ENCODE results near the gene DUSP1. TPM values are rescaled to one million over a fixed set of nuclear protein-coding genes. Genes with fewer than 3 reads are reported as not detected.

The DUSP1 gene
- total RNA-seq, 1 donor from 2014 or later: 21.2 TPM

- no peaks in the 10 kb centered on the region for H3K27me3 Mint-ChIP-seq
- POLR2A ChIA-PET: interaction anchor here (0.5 kb wide), 1 partner anchor 126 kb away, joined by 6 read pairs; no protein-coding TSS in a partner anchor
- H3K36me3 Mint-ChIP-seq (ENCODE audit: low read depth): peaks cover 38% of the 10 kb centered on the region
- DNase-seq: no peak
- no peaks in the 10 kb centered on the region for H3K9me3 Mint-ChIP-seq
- no peak for ATAC-seq (ENCODE audit: low read depth)
- H3K27ac Mint-ChIP-seq: peak overlapping the region; percentile 95
- CTCF ChIA-PET: no interaction called here
- peak overlapping the region; percentile 24 for H3K4me3 Mint-ChIP-seq
- TF ChIP-seq, protein P1, sequence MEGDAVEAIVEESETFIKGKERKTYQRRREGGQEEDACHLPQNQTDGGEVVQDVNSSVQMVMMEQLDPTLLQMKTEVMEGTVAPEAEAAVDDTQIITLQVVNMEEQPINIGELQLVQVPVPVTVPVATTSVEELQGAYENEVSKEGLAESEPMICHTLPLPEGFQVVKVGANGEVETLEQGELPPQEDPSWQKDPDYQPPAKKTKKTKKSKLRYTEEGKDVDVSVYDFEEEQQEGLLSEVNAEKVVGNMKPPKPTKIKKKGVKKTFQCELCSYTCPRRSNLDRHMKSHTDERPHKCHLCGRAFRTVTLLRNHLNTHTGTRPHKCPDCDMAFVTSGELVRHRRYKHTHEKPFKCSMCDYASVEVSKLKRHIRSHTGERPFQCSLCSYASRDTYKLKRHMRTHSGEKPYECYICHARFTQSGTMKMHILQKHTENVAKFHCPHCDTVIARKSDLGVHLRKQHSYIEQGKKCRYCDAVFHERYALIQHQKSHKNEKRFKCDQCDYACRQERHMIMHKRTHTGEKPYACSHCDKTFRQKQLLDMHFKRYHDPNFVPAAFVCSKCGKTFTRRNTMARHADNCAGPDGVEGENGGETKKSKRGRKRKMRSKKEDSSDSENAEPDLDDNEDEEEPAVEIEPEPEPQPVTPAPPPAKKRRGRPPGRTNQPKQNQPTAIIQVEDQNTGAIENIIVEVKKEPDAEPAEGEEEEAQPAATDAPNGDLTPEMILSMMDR (IDR thresholded peaks at IDR 0.05): no peak
- intact Hi-C loops (cut with micrococcal nuclease): loop anchor here (5.0 kb wide), 1 partner anchor 1121 kb away; the partner anchor contains the start of gene CPEB4
- peaks cover 67% of the 10 kb centered on the region for H3K4me1 Mint-ChIP-seq
Observed at GRCh38 chr5:172766287-172767108, 4.5 kb downstream of the DUSP1 start.

DNA sequence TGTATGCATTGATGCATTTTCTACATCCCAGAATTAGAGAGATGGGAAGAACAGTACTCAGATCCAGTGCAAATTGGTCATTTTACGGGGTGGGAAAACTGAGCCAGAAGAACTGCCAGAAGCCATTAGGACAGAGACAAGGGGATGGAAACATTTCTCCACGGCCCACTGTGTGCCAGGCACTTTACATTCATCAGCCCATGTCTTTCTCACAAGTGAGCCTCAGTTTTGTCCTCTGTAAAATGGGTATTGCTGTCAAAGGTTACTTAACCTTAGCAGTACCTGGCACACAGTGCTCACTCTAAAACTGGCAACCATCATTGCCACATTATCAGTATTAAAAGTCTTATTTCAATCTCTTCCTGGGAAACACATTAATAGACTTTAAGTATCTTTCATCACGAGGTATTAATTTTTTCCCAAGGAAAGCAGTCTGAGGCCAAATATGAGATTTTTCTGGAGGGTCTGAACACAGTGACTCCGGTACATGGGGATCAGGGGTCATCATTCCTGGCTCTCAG lies 5.2 kb downstream of the DUSP1 start:
- peaks cover 36% of the 10 kb centered on the region for H3K36me3 Mint-ChIP-seq (ENCODE audit: low read depth)
- TF ChIP-seq, protein P1 (IDR thresholded peaks at IDR 0.05): no peak
- peak overlapping the region; percentile 84 for H3K4me3 Mint-ChIP-seq
- H3K27me3 Mint-ChIP-seq: no peaks in the 10 kb centered on the region
- ChIA-PET CTCF (interaction anchor here (1.2 kb wide), 2 partner anchors 42 to 51 kb away, joined by 3 to 5 read pairs; no protein-coding TSS in a partner anchor), POLR2A (interaction anchor here (0.8 to 1.6 kb wide), 6 partner anchors 8 to 218 kb away, joined by 3 to 14 read pairs (median 4); partner anchors contain the start of gene ATP6V0E1)
- intact Hi-C loops (cut with micrococcal nuclease): loop anchor here (1.0 to 5.0 kb wide), 8 partner anchors 24 to 1121 kb away; partner anchors contain the start of genes ATP6V0E1, CPEB4 and ERGIC1
- H3K4me1 Mint-ChIP-seq: peaks cover 66% of the 10 kb centered on the region
- no peaks in the 10 kb centered on the region for H3K9me3 Mint-ChIP-seq
- ATAC-seq (ENCODE audit: low read depth) (no peak), DNase-seq (no peak)
- peak overlapping the region; percentile 95 for H3K27ac Mint-ChIP-seq

- Mint-ChIP-seq H3K27ac (peak overlapping the region; percentile 95), H3K4me3 (peak overlapping the region; percentile 84), H3K4me1 (peaks cover 65% of the 10 kb centered on the region), H3K36me3 (ENCODE audit: low read depth) (peaks cover 34% of the 10 kb centered on the region), H3K9me3 (no peaks in the 10 kb centered on the region), H3K27me3 (no peaks in the 10 kb centered on the region)
- DNase-seq: peak; percentile 86
- intact Hi-C loops (cut with micrococcal nuclease): loop anchor here (1.0 to 5.0 kb wide), 9 partner anchors 23 to 1122 kb away; partner anchors contain the start of genes ATP6V0E1, CPEB4 and ERGIC1
- ATAC-seq (ENCODE audit: low read depth): peak; percentile 78
- ChIA-PET POLR2A (interaction anchor here (0.6 to 1.6 kb wide), 11 partner anchors 9 to 219 kb away, joined by 3 to 14 read pairs (median 4); partner anchors contain the start of gene ATP6V0E1), CTCF (interaction anchor here (0.8 to 1.5 kb wide), 7 partner anchors 42 to 167 kb away, joined by 3 to 6 read pairs (median 4); no protein-coding TSS in a partner anchor)
- TF ChIP-seq, protein P1 (IDR thresholded peaks at IDR 0.05): no peak
Observed at GRCh38 chr5:172764861-172765765, 5.9 kb downstream of the DUSP1 start.

DNA sequence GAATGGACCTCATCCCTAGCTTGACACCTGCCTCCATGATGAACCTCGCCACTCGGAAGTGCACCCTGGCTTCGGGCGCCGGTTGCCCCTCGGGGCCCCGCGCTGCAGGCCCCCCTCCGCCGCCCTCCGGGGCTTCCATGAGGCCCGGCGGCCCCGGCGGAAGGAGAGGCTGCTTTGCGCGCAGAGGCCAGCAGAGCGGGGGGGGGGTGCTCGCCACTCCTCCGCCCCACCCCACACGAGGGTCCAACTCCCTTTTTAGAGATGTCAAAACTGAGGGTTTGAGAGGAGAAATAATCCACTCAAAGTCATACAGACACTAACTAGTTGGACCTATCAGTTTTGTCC lies 7.9 kb downstream of the DUSP1 start:
- H3K27ac Mint-ChIP-seq: no peak overlapping the region
- TF ChIP-seq, protein P1 (IDR thresholded peaks at IDR 0.05): no peak
- H3K27me3 Mint-ChIP-seq: no peaks in the 10 kb centered on the region
- no peak for ATAC-seq (ENCODE audit: low read depth)
- no peaks in the 10 kb centered on the region for H3K9me3 Mint-ChIP-seq
- peaks cover 13% of the 10 kb centered on the region for H3K36me3 Mint-ChIP-seq (ENCODE audit: low read depth)
- intact Hi-C loops (cut with micrococcal nuclease): no loop called here
- POLR2A ChIA-PET: no interaction called here
- CTCF ChIA-PET: no interaction called here
- no peak overlapping the region for H3K4me3 Mint-ChIP-seq
- DNase-seq: no peak
- H3K4me1 Mint-ChIP-seq: peaks cover 44% of the 10 kb centered on the region

All from activated B cell treated with CpG ODN at 0.5 μM for 24 hours (primary cell).